Raji (cell line): Measurements from ENCODE around the gene KLF17.

Experiments
- POLR2A ChIP-seq: IDR thresholded peaks from 2 replicates; pipeline ENCODE4 v1.6.1; 2011; ENCODE audit warnings: low read depth, low read length, control low read depth; ENCODE audit not compliant: insufficient read depth

Gene KLF17

GRCh38 chr1:44118682-44119081 lies at the start of gene KLF17:
Gene KLF17, plus strand, starts transcription at chr1:44118821. Its CDS starts 87 bp downstream, at chr1:44118908.
- no peak for TF ChIP-seq POLR2A

- no peak for TF ChIP-seq POLR2A
Measured at GRCh38 chr1:44071461-44071860, 47.2 kb upstream of the KLF17 start.

GRCh38 chr1:44072204-44072603 lies 46.4 kb upstream of the KLF17 start:
- no peak for TF ChIP-seq POLR2A

- TF ChIP-seq POLR2A, result no peak
Measured at GRCh38 chr1:44072821-44073220, 45.8 kb upstream of the KLF17 start.

- no peak for TF ChIP-seq POLR2A
Measured at GRCh38 chr1:44073528-44073927, 45.1 kb upstream of the KLF17 start.

- TF ChIP-seq POLR2A, result no peak
Measured at GRCh38 chr1:44074415-44074814, 44.2 kb upstream of the KLF17 start.

- TF ChIP-seq POLR2A, result no peak
Measured at GRCh38 chr1:44076066-44076465, 42.6 kb upstream of the KLF17 start.

GRCh38 chr1:44077421-44077820 lies 41.2 kb upstream of the KLF17 start:
- TF ChIP-seq POLR2A, result no peak

GRCh38 chr1:44078104-44078503 lies 40.5 kb upstream of the KLF17 start:
- TF ChIP-seq POLR2A, result no peak

GRCh38 chr1:44079566-44079965 lies 39.1 kb upstream of the KLF17 start:
- no peak for TF ChIP-seq POLR2A

GRCh38 chr1:44084998-44085675 lies 33.5 kb upstream of the KLF17 start:
- no peak for TF ChIP-seq POLR2A

- TF ChIP-seq POLR2A, result no peak
Measured at GRCh38 chr1:44086692-44087474, 31.7 kb upstream of the KLF17 start.

- TF ChIP-seq POLR2A, result no peak
Measured at GRCh38 chr1:44089371-44090048, 29.1 kb upstream of the KLF17 start.

GRCh38 chr1:44090429-44091252 lies 28.0 kb upstream of the KLF17 start:
- no peak for TF ChIP-seq POLR2A

- no peak for TF ChIP-seq POLR2A
Measured at GRCh38 chr1:44094047-44094446, 24.6 kb upstream of the KLF17 start.
